H1 (cell line): ENCODE results near the gene SSX2IP.

Source experiments
- BRCA1 ChIP-seq: IDR thresholded peaks from 2 replicates; pipeline ENCODE4 v1.6.1; 2012; ENCODE audit warnings: low read depth, low read length, improper control_type of control experiment
- CHD1 ChIP-seq: IDR thresholded peaks from 2 replicates; pipeline ENCODE4 v1.6.1; 2012; ENCODE audit warnings: low read depth, low read length, improper control_type of control experiment
- CTCF ChIP-seq, 3 experiments: IDR thresholded peaks; 1 replicate in 2 of 3; 2 replicates in 1 of 3; pipeline versions ENCODE4 v1.5.1 to v1.6.1; 2011; ENCODE audit warnings: low read length in 3 of 3, mild to moderate bottlenecking in 3 of 3, inconsistent platforms in 2 of 3, low read depth in 1 of 3, moderate library complexity in 1 of 3; ENCODE audit not compliant: insufficient read depth in 1 of 3; ENCODE audit errors: control extremely low read depth in 1 of 3
- EZH2 ChIP-seq: fragments of 200-600 bp; sonication (generic); IDR thresholded peaks from 2 replicates; pipeline ENCODE4 v1.7.1; 2012; ENCODE audit warnings: low read depth, mild to moderate bottlenecking, moderate library complexity, low read length, inconsistent platforms; ENCODE audit not compliant: severe bottlenecking
- MAX ChIP-seq: IDR thresholded peaks from 2 replicates; pipeline ENCODE4 v1.6.1; 2012; ENCODE audit warnings: inconsistent platforms
- POLR2A ChIP-seq, 2 experiments: IDR thresholded peaks; 1 replicate in 1 of 2; 2 replicates in 1 of 2; pipeline ENCODE4 v1.6.1; 2011; ENCODE audit warnings: low read depth in 2 of 2, low read length in 2 of 2, mild to moderate bottlenecking in 2 of 2; ENCODE audit errors: control extremely low read depth in 1 of 2
- TCF12 ChIP-seq: IDR thresholded peaks from 2 replicates; pipeline ENCODE4 v1.6.1; 2011; ENCODE audit warnings: low read depth, mild to moderate bottlenecking, low read length

GRCh38 chr1:84598846-84599741 lies 91.2 kb downstream of the SSX2IP start:
- TF ChIP-seq BRCA1 (no peak), POLR2A (IDR thresholded peaks at IDR 0.05; ENCODE audit: control extremely low read depth in 1 of 2, low read depth in 2 of 2, low read length in 2 of 2) (no peak), TCF12 (no peak), EZH2 (no peak), MAX (no peak), CHD1 (no peak), CTCF (IDR thresholded peaks at IDR 0.05; ENCODE audit: control extremely low read depth in 1 of 3, insufficient read depth in 1 of 3, low read depth in 1 of 3, low read length in 3 of 3) (no peak)
